Fibroblast of lung (primary cell): ENCODE results near the gene HCN1. TPM values are rescaled to one million over a fixed set of nuclear protein-coding genes. Genes with fewer than 3 reads are reported as not detected.
A peak's percentile ranks its signal among the peaks of the same experiment; 100 is the strongest.

Source experiments
- DNase-seq, 2 donors: peaks; one replicate each; pipeline versions ENCODE4 v3.0.0 to v3.0.0-alpha.2; 2010; ENCODE audit warnings: low read depth in 2 of 2
- H2AFZ ChIP-seq: 2 replicates; pipeline ENCODE4 v1.5.1; 2012; ENCODE audit warnings: low read length, control low read depth, inconsistent platforms
- H3K27ac ChIP-seq: 2 replicates; pipeline ENCODE4 v1.5.1; 2011; ENCODE audit warnings: low read length, control low read depth; ENCODE audit not compliant: insufficient read depth
- H3K27me3 ChIP-seq: 2 replicates; pipeline ENCODE4 v1.5.1; 2011; ENCODE audit warnings: mild to moderate bottlenecking, low read length; ENCODE audit not compliant: control insufficient read depth, insufficient read depth
- H3K36me3 ChIP-seq: 2 replicates; pipeline ENCODE4 v1.5.1; 2011; ENCODE audit warnings: low read length; ENCODE audit not compliant: control insufficient read depth, insufficient read depth
- H3K4me1 ChIP-seq: 2 replicates; pipeline ENCODE4 v1.5.1; 2011; ENCODE audit warnings: low read length; ENCODE audit not compliant: control insufficient read depth, insufficient read depth; ENCODE audit errors: extremely low read depth
- H3K4me2 ChIP-seq: 2 replicates; pipeline ENCODE4 v1.5.1; 2011; ENCODE audit warnings: low read length, control low read depth; ENCODE audit not compliant: insufficient read depth; ENCODE audit errors: extremely low read depth
- H3K4me3 ChIP-seq, 4 experiments: fragments of 200-600 bp in 1 of 4; sonication (generic) in 1 of 4; replicated peaks in 1 of 4; 2 replicates each; pipeline ENCODE4 v1.5.1; 2011 to 2016; ENCODE audit warnings: low read length in 4 of 4, low read depth in 3 of 4, mild to moderate bottlenecking in 3 of 4, control low read depth in 2 of 4, inconsistent platforms in 1 of 4, mixed read lengths in 1 of 4; ENCODE audit not compliant: insufficient read depth in 1 of 4; ENCODE audit errors: control extremely low read depth in 1 of 4
- H3K79me2 ChIP-seq: 2 replicates; pipeline ENCODE4 v1.5.1; 2012; ENCODE audit warnings: mild to moderate bottlenecking, low read length, inconsistent platforms; ENCODE audit not compliant: control insufficient read depth, insufficient read depth
- H3K9ac ChIP-seq: 2 replicates; pipeline ENCODE4 v1.5.1; 2011; ENCODE audit warnings: mild to moderate bottlenecking, low read length, control low read depth; ENCODE audit not compliant: insufficient read depth
- H3K9me3 ChIP-seq: 2 replicates; pipeline ENCODE4 v1.5.1; 2012; ENCODE audit warnings: low read depth, low read length; ENCODE audit not compliant: control insufficient read depth, insufficient read depth
- H4K20me1 ChIP-seq: 2 replicates; pipeline ENCODE4 v1.5.1; 2011; ENCODE audit warnings: low read length; ENCODE audit not compliant: control insufficient read depth, insufficient read depth; ENCODE audit errors: extremely low read depth
- EZH2 ChIP-seq: IDR thresholded peaks from 2 replicates; pipeline ENCODE4 v1.5.1; 2012; ENCODE audit warnings: low read length, control low read depth, mild to moderate bottlenecking; ENCODE audit errors: missing control alignments
- polyA plus RNA-seq, 2 donors: library from polyadenylated mRNA; depleted of rRNA in 1 of 2; stranded (reverse) in 1 of 2; unstranded in 1 of 2; fragments of >200 nt; gene quantifications; 2 replicates each; pipeline ENCODE4 v1.2.1, GENCODE V29; 2011 to 2012; ENCODE audit warnings: missing spikeins in 1 of 2
- total RNA-seq: library from RNA; depleted of rRNA; stranded (reverse); fragments of >200 nt; gene quantifications from 2 replicates; pipeline ENCODE4 v1.2.1, GENCODE V29; 2014
- TF ChIP-seq, protein P1 (sequence below), 2 donors: IDR thresholded peaks in 1 of 2; conservative IDR thresholded peaks in 1 of 2; 1 replicate in 1 of 2; 2 replicates in 1 of 2; pipeline ENCODE4 v1.5.1; 2011 to 2012; ENCODE audit warnings: low read length in 2 of 2, control low read depth in 1 of 2, inconsistent platforms in 1 of 2, low read depth in 1 of 2, mild to moderate bottlenecking in 1 of 2

Gene HCN1
- total and polyA plus RNA-seq, 2 donors (not counting 1 experiment from before 2014, with no cell fraction given) = not detected

DNA sequence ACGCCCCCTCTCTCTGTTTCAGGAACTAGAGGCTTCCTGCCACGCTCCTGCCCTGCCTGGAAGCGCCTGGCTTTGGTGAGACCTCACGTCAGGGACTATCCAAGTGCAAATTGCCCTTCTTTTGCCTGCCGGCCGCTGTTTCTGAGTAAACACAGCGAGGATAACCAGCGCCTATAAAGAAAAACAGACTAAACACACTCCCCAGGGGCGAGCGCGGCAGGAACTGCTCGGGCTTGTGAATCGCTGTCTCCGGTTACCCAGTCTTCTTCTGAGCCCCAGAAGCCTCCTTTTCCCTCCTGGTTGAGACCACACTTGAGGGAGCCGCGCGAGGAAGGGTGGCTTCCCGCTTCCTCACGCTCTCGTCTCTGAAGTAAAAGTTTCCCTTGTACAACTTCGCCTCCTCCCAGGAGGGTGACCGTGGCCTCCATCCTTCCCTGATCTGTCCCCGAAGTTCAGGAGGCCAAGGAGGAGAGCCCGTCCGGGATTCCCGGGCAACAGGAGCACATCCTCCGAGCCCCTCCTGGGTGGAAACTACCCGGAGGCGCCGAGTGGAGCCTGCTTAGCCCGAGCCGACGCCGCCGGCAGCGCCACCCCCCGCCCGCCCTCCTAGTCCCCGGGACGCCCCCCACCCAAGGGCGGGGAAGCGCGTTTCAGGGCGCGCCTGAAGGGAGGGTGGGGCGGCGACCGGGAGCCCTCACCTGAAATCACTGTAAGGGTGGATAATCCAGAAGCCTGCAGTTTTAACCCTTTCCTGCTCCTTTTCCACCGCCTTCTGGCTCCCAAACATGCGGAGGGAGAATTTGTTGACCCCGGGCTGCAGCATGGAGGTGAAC is 993 bp downstream of the HCN1 start:
- DNase-seq = no peak
- no peak overlapping the region for H3K4me2 ChIP-seq

DNA sequence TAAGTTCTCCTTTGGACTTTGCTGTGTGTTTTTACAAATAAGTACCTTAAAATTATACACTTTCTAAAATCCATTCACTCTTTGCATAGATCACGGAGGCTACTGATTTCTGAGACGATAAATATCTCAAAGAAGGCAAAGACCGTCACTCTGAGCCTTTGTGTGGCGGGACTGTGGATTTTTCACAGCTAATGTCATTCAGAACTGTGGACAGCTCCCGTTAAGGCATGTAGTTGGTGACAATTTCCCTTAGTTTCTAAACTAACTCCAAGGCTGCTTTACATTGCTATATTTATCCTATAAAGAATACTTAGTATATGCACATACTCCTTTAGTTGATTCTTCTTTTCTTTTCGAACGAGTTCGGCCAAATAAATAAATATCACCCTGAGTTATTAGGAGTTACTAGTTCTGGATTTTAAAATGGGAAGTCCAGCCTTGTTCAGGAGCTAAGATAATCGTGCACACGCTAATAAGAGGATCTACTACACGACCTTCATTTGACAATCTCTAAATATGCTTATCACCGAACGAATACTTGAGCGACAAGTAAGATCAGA is 1.8 kb downstream of the HCN1 start:
- no peak overlapping the region for H3K4me2 ChIP-seq
- no peaks in the 10 kb centered on the region for H3K9me3 ChIP-seq
- H3K27me3 ChIP-seq = no peaks in the 10 kb centered on the region
- H3K4me1 ChIP-seq = no peaks in the 10 kb centered on the region
- H2AFZ ChIP-seq = no peak overlapping the region
- no peaks in the 10 kb centered on the region for H3K36me3 ChIP-seq
- H4K20me1 ChIP-seq = no peaks in the 10 kb centered on the region
- H3K4me3 ChIP-seq = no peak overlapping the region
- no peak for TF ChIP-seq EZH2
- TF ChIP-seq, protein P1, sequence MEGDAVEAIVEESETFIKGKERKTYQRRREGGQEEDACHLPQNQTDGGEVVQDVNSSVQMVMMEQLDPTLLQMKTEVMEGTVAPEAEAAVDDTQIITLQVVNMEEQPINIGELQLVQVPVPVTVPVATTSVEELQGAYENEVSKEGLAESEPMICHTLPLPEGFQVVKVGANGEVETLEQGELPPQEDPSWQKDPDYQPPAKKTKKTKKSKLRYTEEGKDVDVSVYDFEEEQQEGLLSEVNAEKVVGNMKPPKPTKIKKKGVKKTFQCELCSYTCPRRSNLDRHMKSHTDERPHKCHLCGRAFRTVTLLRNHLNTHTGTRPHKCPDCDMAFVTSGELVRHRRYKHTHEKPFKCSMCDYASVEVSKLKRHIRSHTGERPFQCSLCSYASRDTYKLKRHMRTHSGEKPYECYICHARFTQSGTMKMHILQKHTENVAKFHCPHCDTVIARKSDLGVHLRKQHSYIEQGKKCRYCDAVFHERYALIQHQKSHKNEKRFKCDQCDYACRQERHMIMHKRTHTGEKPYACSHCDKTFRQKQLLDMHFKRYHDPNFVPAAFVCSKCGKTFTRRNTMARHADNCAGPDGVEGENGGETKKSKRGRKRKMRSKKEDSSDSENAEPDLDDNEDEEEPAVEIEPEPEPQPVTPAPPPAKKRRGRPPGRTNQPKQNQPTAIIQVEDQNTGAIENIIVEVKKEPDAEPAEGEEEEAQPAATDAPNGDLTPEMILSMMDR (conservative IDR thresholded peaks at IDR 0.05 in 1 of 2, IDR thresholded peaks at IDR 0.05 in 1 of 2; ENCODE audit: low read depth in 1 of 2, low read length in 2 of 2) = no peak
- DNase-seq = peak in 1 of 2 donors; percentile 5
- no peak overlapping the region for H3K27ac ChIP-seq
- H3K9ac ChIP-seq = no peak overlapping the region
- no peaks in the 10 kb centered on the region for H3K79me2 ChIP-seq

More for the DNA sequence above, 993 bp downstream of the HCN1 start:
- TF ChIP-seq, protein P1 (conservative IDR thresholded peaks at IDR 0.05 in 1 of 2, IDR thresholded peaks at IDR 0.05 in 1 of 2; ENCODE audit: low read depth in 1 of 2, low read length in 2 of 2) = no peak
- no peak for TF ChIP-seq EZH2
- no peaks in the 10 kb centered on the region for H3K36me3 ChIP-seq
- H3K79me2 ChIP-seq = no peaks in the 10 kb centered on the region
- no peaks in the 10 kb centered on the region for H3K4me1 ChIP-seq
- H3K9me3 ChIP-seq = no peaks in the 10 kb centered on the region
- H3K27ac ChIP-seq = no peak overlapping the region
- no peaks in the 10 kb centered on the region for H4K20me1 ChIP-seq
- H3K4me3 ChIP-seq = no peak overlapping the region
- no peak overlapping the region for H3K9ac ChIP-seq
- no peaks in the 10 kb centered on the region for H3K27me3 ChIP-seq
- H2AFZ ChIP-seq = no peak overlapping the region

DNA sequence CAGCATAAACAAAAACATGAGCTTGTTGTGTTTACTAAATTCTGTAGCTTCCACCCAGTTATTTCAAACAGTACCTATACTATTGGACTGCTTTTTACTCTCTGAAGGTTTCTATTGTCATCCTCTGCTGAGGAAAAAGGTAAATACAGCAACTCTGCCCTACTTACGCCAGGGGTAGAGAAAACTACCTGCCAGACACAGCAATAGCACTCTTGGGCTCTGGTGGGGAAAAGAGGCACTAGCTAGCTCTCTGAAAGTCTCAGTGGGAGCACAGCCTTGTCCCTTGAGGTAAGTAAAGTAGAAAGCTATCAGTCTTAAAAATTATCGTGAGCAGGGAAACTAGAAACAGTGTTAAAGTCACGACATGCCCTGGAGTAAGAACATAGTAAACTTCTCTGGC is 3.7 kb downstream of the HCN1 start:
- no peak for TF ChIP-seq EZH2
- TF ChIP-seq, protein P1 (conservative IDR thresholded peaks at IDR 0.05 in 1 of 2, IDR thresholded peaks at IDR 0.05 in 1 of 2; ENCODE audit: low read depth in 1 of 2, low read length in 2 of 2) = no peak
- Histone ChIP-seq H3K4me1 (no peaks in the 10 kb centered on the region), H3K4me3 (no peak overlapping the region), H3K9me3 (no peaks in the 10 kb centered on the region), H3K9ac (no peak overlapping the region), H3K79me2 (no peaks in the 10 kb centered on the region), H3K4me2 (no peak overlapping the region), H4K20me1 (no peaks in the 10 kb centered on the region), H3K27me3 (no peaks in the 10 kb centered on the region), H3K27ac (no peak overlapping the region), H3K36me3 (no peaks in the 10 kb centered on the region), H2AFZ (no peak overlapping the region)
- DNase-seq = no peak
